ENCODE measurements around the gene SIRT5. TPM values are rescaled to one million over a fixed set of nuclear protein-coding genes. Genes with fewer than 3 reads are reported as not detected.

SIRT5 gene
- total RNA-seq, 2 donors from 2014 or later: 10.2 to 11.2 TPM

DNA sequence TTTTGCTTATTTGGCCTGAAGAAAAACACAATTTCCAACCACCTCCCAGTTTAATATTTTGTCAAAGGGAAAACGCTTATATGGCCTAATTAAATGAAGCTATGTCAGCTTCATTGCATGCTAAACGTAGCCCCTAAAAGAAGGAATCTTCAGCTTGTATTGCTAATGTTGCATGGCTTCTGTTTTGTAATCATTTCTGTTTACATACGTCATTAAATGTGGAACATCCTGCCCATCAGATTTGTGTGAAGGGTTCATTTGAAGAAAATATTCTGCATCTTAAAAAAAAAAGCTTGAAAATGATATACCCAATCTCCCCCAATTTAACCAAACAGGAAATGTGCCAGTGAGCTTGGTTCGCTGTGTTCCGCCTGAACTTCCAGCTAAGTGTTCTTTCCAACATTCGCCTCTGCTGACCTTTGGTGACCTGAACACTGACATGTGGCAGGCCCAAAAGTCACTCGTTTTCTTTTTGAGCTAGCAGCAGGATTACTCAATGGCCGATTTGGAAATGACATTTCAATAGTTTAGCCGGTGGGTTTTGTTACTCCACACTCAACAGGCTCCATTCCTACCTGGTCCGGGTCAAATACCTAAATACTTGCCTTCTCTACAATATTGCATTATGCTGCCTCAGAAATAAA, 12.7 kb upstream of the SIRT5 start:
- intact Hi-C loops (cut with DNase I): no loop called here
- ATAC-seq (no peak), DNase-seq (peak in 1 of 4 donors; percentile 56)
- no peaks in the 10 kb centered on the region for H3K9me3 ChIP-seq
- peaks cover 5% of the 10 kb centered on the region for H3K4me1 ChIP-seq
- peak overlapping the region in 1 of 4 donors; percentile 46 for H3K27ac ChIP-seq
- WGBS, 2 donors: 66 to 80% methylated on average over 10 of the region's 10 CpGs
- TF ChIP-seq POLR2A (IDR thresholded peaks at IDR 0.05): no peak
- no peaks in the 10 kb centered on the region for H3K36me3 ChIP-seq (replicated peaks in 1 of 2; ENCODE audit: insufficient read depth in 1 of 2, low read depth in 2 of 2)
- H3K4me3 ChIP-seq: no peak overlapping the region
- no peaks in the 10 kb centered on the region for H3K27me3 ChIP-seq

DNA sequence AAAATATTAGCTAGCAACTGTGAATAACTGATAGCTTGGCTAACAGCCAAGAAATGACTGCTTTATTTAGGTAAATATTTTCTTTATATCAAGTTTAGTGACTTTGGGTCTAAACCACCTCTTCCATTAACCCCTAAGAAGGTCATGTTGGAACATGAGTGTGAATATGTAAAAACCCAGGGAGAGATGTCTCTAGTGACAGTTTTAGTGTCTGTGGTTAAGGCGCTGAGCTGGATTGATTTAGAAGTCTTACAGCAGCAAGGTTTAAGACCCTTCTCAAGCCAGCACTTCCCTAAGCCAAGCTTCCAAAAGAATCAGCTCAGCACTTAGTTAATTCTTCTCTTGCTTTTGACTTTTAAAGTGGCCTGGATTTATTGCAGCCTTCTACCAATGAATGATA, 11.4 kb upstream of the SIRT5 start:
- no peaks in the 10 kb centered on the region for H3K9me3 ChIP-seq
- intact Hi-C loops (cut with DNase I): no loop called here
- peaks cover 5% of the 10 kb centered on the region for H3K4me1 ChIP-seq
- H3K36me3 ChIP-seq (replicated peaks in 1 of 2; ENCODE audit: insufficient read depth in 1 of 2, low read depth in 2 of 2): no peaks in the 10 kb centered on the region
- no peak overlapping the region for H3K4me3 ChIP-seq
- TF ChIP-seq, protein P1, sequence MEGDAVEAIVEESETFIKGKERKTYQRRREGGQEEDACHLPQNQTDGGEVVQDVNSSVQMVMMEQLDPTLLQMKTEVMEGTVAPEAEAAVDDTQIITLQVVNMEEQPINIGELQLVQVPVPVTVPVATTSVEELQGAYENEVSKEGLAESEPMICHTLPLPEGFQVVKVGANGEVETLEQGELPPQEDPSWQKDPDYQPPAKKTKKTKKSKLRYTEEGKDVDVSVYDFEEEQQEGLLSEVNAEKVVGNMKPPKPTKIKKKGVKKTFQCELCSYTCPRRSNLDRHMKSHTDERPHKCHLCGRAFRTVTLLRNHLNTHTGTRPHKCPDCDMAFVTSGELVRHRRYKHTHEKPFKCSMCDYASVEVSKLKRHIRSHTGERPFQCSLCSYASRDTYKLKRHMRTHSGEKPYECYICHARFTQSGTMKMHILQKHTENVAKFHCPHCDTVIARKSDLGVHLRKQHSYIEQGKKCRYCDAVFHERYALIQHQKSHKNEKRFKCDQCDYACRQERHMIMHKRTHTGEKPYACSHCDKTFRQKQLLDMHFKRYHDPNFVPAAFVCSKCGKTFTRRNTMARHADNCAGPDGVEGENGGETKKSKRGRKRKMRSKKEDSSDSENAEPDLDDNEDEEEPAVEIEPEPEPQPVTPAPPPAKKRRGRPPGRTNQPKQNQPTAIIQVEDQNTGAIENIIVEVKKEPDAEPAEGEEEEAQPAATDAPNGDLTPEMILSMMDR (IDR thresholded peaks at IDR 0.05): no peak
- TF ChIP-seq POLR2A (IDR thresholded peaks at IDR 0.05): no peak
- ATAC-seq (no peak), DNase-seq (no peak)
- H3K27me3 ChIP-seq: no peaks in the 10 kb centered on the region
- H3K27ac ChIP-seq: no peak overlapping the region
- 83 to 94% methylated on average over 1 of the region's 1 CpG for WGBS, 2 donors

DNA sequence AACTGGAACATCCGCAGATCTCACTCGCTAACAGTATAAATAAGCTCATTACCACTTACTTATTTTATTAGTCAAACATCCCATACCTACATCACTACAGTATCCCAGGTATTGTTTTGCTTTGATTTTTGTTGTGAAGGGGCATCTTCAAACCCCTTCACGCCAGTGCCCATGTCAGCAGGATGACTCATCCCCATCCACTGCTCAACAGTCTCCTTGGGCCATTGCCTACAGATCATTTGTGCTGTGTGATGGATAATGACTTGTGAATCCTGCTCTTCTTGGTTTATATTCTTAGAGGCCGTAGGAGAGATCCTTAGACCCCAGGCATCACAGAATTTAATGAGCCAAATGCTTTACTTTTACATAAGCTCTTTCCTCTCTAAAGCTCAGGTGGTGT, 8.5 kb upstream of the SIRT5 start:
- WGBS, 2 donors: 84 to 97% methylated on average over 4 of the region's 4 CpGs
- H3K27me3 ChIP-seq: no peaks in the 10 kb centered on the region
- no peak overlapping the region for H3K4me3 ChIP-seq
- no peak for DNase-seq
- H3K27ac ChIP-seq: no peak overlapping the region
- no peak for ATAC-seq
- H3K9me3 ChIP-seq: no peaks in the 10 kb centered on the region
- no peak for TF ChIP-seq POLR2A (IDR thresholded peaks at IDR 0.05)
- TF ChIP-seq, protein P1 (IDR thresholded peaks at IDR 0.05): no peak
- intact Hi-C loops (cut with DNase I): no loop called here
- no peaks in the 10 kb centered on the region for H3K4me1 ChIP-seq
- no peaks in the 10 kb centered on the region for H3K36me3 ChIP-seq (replicated peaks in 1 of 2; ENCODE audit: insufficient read depth in 1 of 2, low read depth in 2 of 2)

DNA sequence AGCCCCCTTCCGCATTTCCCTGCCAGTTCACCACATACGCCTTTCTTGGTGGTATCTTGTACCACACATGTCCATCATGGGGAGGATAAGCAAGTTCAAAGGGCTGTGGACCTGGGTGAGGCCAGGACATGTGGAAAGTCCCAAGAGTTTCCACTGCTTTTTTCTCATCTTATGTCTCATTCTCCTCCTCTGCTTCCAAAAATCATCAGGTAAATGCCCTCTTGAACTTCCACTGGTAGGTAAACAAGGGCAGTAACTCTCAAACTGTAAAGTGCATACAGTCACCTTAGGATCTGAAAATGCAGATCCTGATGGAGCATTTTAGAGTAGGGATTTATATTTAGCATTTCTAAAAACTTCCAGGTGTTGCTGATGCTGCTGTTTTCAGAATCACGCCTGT, 7.9 kb upstream of the SIRT5 start:
- Histone ChIP-seq H3K36me3 (replicated peaks in 1 of 2; ENCODE audit: insufficient read depth in 1 of 2, low read depth in 2 of 2) (no peaks in the 10 kb centered on the region), H3K27me3 (no peaks in the 10 kb centered on the region), H3K9me3 (no peaks in the 10 kb centered on the region), H3K4me3 (no peak overlapping the region), H3K27ac (no peak overlapping the region), H3K4me1 (no peaks in the 10 kb centered on the region)
- intact Hi-C loops (cut with DNase I): no loop called here
- TF ChIP-seq, protein P1 (IDR thresholded peaks at IDR 0.05): no peak
- TF ChIP-seq POLR2A (IDR thresholded peaks at IDR 0.05): no peak
- DNase-seq: no peak
- ATAC-seq: no peak
- WGBS, 2 donors: 86 to 89% methylated on average over 3 of the region's 3 CpGs

DNA sequence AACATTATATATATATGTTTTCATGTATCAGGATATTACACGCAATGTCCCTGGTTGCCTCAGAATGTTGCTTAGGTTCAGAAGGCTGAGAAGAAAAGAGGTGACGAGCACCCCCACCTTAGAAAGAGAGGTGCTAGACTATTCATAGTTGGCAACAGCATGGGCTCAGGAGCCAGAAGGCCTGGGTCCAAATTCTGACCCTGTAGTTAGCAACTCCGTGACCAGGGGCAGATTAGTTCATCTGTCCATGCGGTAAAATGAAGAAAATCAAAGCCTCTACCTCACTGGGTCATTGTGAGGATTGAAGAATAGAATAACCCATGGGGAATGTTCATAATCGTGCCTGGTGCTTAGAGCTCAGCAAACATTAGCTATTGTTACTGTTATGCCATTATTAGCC, 5.4 kb upstream of the SIRT5 start:
- H3K4me1 ChIP-seq: peaks cover 8% of the 10 kb centered on the region
- no peak overlapping the region for H3K4me3 ChIP-seq
- H3K27ac ChIP-seq: no peak overlapping the region
- 67 to 72% methylated on average over 5 of the region's 5 CpGs for WGBS, 2 donors
- no peak for ATAC-seq
- H3K27me3 ChIP-seq: no peaks in the 10 kb centered on the region
- H3K36me3 ChIP-seq (replicated peaks in 1 of 2; ENCODE audit: insufficient read depth in 1 of 2, low read depth in 2 of 2): no peaks in the 10 kb centered on the region
- DNase-seq: no peak
- TF ChIP-seq POLR2A (IDR thresholded peaks at IDR 0.05): no peak
- TF ChIP-seq, protein P1 (IDR thresholded peaks at IDR 0.05): no peak
- intact Hi-C loops (cut with DNase I): no loop called here
- H3K9me3 ChIP-seq: no peaks in the 10 kb centered on the region

Data from body of pancreas (tissue), 4 donors.